HUES6 (cell line): Measurements from ENCODE around the gene CACUL1.

Source experiments
- H3K27ac ChIP-seq: 2 replicates; pipeline ENCODE4 v1.7.0; 2013; ENCODE audit warnings: low read depth, mild to moderate bottlenecking, low read length, inconsistent platforms
- H3K27me3 ChIP-seq: 2 replicates; pipeline ENCODE4 v1.6.1; 2013; ENCODE audit warnings: low read length; ENCODE audit not compliant: control insufficient read depth, insufficient read depth
- H3K36me3 ChIP-seq: 2 replicates; pipeline ENCODE4 v1.6.1; 2013; ENCODE audit warnings: low read length; ENCODE audit not compliant: control insufficient read depth, insufficient read depth
- H3K4me1 ChIP-seq: 2 replicates; pipeline ENCODE4 v1.6.1; 2013; ENCODE audit warnings: low read length; ENCODE audit not compliant: control insufficient read depth, insufficient read depth
- H3K4me3 ChIP-seq: 2 replicates; pipeline ENCODE4 v1.5.1; 2013; ENCODE audit warnings: low read depth, low read length
- H3K9ac ChIP-seq: one replicate; pipeline ENCODE4 v1.6.1; 2013; ENCODE audit warnings: mild to moderate bottlenecking, low read length
- H3K9me3 ChIP-seq: 2 replicates; pipeline ENCODE4 v1.6.1; 2013; ENCODE audit warnings: low read depth, low read length; ENCODE audit not compliant: control insufficient read depth, insufficient read depth

CACUL1 gene

DNA sequence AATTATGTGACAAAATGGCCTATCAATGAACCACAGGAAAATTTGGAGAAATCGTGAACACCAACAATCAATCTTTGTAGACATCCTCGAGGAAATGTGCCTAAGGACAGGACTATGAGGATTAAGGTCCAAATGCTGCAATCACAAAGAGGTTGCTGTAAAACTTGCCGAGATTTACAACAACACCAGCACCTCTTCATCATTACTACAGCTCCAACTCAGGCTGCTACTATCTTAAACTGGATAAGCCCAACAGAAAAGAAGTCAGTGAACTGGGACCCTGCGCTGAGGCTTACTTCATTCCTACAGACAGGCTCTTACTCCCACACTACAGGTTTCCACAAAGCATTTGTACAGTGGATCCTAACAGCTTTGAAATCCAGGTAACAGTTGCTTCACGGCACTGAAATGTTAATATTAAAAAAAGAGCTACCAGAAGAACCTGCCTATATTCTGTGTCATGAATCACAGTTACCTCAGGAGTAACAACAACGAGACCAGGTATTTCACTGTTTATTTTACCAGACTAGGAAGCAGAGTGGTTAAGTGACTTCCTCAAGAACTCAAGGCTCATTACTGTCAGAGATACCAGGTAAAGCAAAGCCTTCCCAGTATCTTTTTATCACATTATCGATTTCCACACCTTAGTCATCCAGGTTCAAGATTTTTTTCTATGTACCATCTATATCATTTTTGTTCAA is 23.9 kb downstream of the CACUL1 start:
- no peak overlapping the region for H3K9ac ChIP-seq
- peaks cover 39% of the 10 kb centered on the region for H3K4me1 ChIP-seq
- H3K27me3 ChIP-seq, result no peaks in the 10 kb centered on the region
- no peak overlapping the region; the same call in 1 of the 2 replicates for H3K27ac ChIP-seq
- no peaks in the 10 kb centered on the region for H3K9me3 ChIP-seq
- H3K4me3 ChIP-seq, result no peak overlapping the region
- H3K36me3 ChIP-seq, result peaks cover 11% of the 10 kb centered on the region; the same call in 1 of the 2 replicates

DNA sequence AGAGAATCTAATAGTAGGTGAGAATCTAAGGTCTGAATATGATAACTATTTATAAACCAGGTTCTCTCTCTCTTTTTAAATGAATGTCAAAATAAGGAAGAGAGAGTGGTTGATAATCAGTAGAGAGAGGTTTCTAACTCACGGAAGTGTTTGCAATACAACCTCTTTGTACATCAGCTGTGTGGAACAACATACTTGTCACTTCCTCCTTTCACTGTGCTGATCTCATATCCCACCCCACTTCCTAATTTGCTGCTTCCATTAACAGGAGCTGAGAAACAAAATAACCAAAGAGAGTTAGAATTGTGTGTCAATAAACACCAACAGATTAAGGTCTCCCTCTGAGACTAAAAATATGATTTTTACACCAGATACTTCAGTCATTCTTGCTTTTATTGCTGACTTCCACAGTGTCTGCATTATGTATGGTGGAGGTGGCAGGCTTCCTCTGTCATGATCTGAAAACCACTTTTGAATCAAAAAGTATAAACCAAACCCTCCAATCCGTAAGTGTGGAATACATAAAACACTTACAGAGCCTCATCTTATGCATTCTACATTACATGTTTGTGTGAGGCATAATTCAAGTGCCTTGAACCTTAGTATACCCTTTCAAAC is 25.0 kb downstream of the CACUL1 start:
- no peak overlapping the region for H3K27ac ChIP-seq
- peaks cover 11% of the 10 kb centered on the region; the same call in 1 of the 2 replicates for H3K36me3 ChIP-seq
- no peaks in the 10 kb centered on the region for H3K27me3 ChIP-seq
- H3K4me1 ChIP-seq, result peaks cover 31% of the 10 kb centered on the region
- no peak overlapping the region for H3K4me3 ChIP-seq
- no peaks in the 10 kb centered on the region for H3K9me3 ChIP-seq
- H3K9ac ChIP-seq, result no peak overlapping the region

DNA sequence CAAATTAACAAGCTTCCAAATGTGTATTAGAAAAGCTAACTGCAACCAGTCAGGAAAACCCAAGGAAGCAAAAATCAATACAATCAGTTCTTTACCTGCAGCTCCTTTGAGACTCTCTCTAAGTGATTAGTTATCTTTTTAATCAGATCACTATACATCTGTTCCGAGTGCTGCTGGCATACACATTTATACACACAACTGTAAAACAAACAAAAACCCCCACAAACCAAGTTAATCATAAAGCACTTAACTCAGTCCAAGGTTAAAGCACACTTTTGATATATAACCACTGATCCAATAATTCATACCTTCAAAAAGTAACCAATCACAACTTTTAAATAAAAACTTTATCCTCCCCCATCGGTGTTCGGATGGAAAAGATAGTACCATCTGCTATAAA is 25.6 kb downstream of the CACUL1 start:
- Histone ChIP-seq H3K9me3 (no peaks in the 10 kb centered on the region), H3K4me1 (peaks cover 31% of the 10 kb centered on the region), H3K27me3 (no peaks in the 10 kb centered on the region), H3K27ac (no peak overlapping the region), H3K4me3 (no peak overlapping the region), H3K9ac (no peak overlapping the region), H3K36me3 (peaks cover 11% of the 10 kb centered on the region; the same call in 1 of the 2 replicates)

DNA sequence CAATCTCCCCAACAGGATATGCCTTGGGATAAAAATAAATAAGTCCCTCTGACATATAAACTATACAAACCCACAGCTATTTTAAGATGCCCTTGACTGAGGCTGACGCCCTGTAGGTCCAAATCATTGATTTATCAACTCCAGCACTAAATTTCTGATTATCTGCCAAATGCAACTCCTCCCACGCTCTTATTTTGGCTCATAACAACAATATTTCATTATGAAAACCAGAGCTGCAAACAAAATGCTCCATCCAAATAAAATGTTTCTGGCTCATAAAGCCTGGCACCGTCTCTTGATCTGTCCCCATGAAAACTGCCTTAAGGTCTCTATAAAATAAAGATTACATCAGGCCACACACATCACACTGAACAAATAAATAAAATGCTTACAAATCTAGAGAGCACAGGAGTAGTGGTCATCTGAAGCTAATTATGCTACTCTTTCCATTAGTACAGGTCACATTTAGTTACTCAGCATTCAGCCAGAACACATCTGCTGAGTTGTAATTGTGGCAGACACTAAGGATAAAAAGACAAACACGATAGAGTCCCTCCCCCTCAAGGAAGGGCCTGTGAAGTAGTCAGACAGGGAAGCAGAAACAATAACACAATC is 28.8 kb downstream of the CACUL1 start:
- Histone ChIP-seq H3K27me3 (no peaks in the 10 kb centered on the region), H3K4me1 (peaks cover 5% of the 10 kb centered on the region; the same call in 1 of the 2 replicates), H3K4me3 (no peak overlapping the region), H3K9ac (no peak overlapping the region), H3K36me3 (peaks cover 11% of the 10 kb centered on the region; the same call in 1 of the 2 replicates), H3K27ac (no peak overlapping the region), H3K9me3 (no peaks in the 10 kb centered on the region)

DNA sequence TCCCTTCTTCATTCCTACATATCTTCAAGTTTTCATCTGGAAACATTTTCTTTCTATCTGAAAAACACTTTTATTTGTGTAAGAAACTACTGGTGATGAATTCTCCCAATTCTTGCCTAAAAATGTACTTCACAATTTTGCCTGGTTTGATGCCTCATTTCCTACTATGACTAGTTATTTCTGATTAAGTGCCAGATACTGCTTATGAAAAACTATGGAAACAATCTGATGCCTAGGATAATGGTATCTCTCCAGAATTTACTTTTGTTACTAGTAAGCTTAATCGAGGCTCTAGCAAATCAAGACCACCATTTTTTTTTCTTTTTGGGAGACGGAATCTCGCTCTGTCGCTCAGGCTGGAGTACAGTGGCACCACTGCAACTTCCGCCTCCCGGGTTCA is 31.3 kb downstream of the CACUL1 start:
- H3K9ac ChIP-seq, result no peak overlapping the region
- no peaks in the 10 kb centered on the region for H3K9me3 ChIP-seq
- H3K36me3 ChIP-seq, result 0 out of 2 replicates have a peak, but pooled peaks cover 4% of the 10 kb centered on the region
- H3K27me3 ChIP-seq, result no peaks in the 10 kb centered on the region
- H3K4me1 ChIP-seq, result no peaks in the 10 kb centered on the region
- no peak overlapping the region for H3K4me3 ChIP-seq
- H3K27ac ChIP-seq, result no peak overlapping the region

DNA sequence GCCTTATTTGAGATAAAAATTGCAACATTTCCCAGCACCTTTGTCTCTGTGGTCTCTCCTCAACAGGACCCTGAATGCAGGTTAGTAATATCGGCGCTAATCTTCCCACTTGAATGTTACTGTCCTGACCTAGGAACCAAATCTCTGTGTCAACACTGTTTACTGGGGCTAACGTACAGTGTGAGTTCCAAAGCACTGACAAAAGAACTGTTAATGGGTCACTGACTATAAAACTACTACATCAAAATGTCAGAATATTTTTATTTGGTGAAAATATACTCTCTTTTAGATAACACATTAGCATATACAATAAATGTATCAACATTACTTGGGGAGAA is 33.3 kb downstream of the CACUL1 start:
- Histone ChIP-seq H3K4me3 (no peak overlapping the region), H3K4me1 (no peaks in the 10 kb centered on the region), H3K9ac (no peak overlapping the region), H3K36me3 (peaks cover 6% of the 10 kb centered on the region), H3K27ac (no peak overlapping the region), H3K9me3 (no peaks in the 10 kb centered on the region), H3K27me3 (no peaks in the 10 kb centered on the region)

DNA sequence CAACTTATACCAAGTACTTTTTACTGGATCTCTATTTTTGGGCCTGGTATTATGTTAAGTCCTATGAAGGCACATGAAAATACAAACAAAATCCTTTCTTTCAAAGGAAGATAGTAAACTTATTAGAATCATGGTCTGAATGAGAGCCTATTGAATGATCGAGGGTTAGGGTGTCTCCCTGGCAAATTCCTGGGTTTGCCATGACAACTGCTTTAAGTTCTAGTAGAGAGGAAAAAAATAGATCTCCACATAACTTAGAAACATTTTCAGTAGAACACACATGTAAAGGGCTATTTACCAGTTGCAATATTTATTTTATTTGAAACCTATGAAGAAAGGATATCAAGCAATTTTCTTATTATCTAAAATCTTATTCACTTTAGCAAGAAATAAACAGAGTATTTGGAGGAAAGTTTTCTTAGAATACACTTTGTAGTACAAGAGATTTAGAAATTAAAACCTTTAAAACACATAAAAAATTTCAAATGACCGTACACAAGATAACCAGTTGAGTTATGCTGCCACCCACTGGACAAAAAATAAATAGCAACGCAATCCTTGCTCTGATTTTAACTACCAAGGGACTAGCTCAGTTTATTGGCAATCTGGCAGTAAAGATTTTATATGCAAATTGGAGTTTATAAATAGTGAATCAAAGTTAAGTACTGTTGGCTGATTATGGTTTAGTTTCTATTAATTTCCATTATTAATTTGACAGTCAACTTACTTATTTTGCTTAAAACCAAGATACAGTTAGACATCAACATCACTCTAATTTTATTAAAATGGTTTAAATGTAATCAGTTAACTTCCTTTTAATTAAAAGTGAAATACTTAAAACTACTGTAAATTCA is 33.9 kb downstream of the CACUL1 start:
- Histone ChIP-seq H3K4me3 (no peak overlapping the region), H3K27ac (no peak overlapping the region), H3K27me3 (no peaks in the 10 kb centered on the region), H3K36me3 (peaks cover 8% of the 10 kb centered on the region), H3K9me3 (no peaks in the 10 kb centered on the region), H3K9ac (no peak overlapping the region), H3K4me1 (no peaks in the 10 kb centered on the region)

DNA sequence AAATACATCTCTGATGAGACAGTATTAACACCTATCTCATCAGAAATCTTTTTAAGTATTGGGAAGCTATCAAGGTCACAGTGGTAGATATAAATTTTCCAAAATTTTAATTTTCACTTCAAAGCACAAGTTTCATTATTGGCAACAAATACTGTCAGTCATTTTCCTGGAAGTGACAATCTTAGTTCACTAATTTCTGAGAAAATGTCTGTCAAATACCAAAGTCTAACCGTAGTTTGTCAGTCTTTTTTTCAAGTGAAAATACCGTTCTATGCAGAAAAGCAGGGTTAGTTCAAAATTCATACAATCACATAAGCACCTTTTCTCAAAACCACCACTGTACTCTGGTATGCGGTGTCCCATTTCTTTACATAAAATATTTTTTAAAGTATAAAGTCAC is 40.4 kb downstream of the CACUL1 start:
- Histone ChIP-seq H3K4me1 (no peaks in the 10 kb centered on the region), H3K36me3 (peaks cover 12% of the 10 kb centered on the region), H3K4me3 (no peak overlapping the region), H3K27ac (no peak overlapping the region), H3K27me3 (no peaks in the 10 kb centered on the region), H3K9me3 (no peaks in the 10 kb centered on the region), H3K9ac (no peak overlapping the region)

DNA sequence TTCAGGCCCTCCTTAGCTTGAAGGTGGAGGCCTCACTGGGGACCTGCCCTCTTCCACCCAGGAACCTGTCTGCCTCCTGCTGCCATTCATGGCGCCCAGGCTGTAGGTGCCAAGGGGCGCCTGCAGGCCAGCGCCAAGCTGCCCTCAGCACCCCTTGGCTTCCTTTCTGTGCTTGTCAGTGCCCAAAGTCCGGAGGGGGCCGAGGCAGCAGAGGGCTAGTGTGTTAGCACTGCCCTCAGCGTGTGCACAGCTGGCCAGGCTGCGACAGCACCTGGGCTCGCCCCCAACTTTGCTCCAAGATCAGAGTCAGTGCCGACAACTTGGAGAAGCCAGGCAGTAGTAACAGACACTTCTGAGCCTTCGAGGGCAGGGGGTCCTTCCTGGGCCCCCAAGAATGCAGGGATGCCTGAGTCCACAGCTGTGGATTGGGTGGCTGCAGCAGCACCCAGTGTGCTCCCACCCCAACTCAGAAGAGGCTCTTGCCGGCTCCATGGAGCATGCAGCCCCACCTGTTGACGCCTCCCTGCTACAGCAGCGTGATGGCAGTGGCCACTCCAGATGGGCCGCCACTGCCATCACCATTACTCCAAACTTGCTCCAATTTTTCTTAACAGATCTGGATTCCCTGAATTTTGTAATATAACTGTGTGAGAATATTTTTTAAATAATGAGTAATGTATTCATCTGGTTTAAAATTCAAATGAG is 41.7 kb downstream of the CACUL1 start:
- peaks cover 12% of the 10 kb centered on the region for H3K36me3 ChIP-seq
- H3K27ac ChIP-seq, result no peak overlapping the region
- no peak overlapping the region for H3K4me3 ChIP-seq
- H3K9ac ChIP-seq, result no peak overlapping the region
- no peaks in the 10 kb centered on the region for H3K9me3 ChIP-seq
- H3K27me3 ChIP-seq, result no peaks in the 10 kb centered on the region
- H3K4me1 ChIP-seq, result no peaks in the 10 kb centered on the region

DNA sequence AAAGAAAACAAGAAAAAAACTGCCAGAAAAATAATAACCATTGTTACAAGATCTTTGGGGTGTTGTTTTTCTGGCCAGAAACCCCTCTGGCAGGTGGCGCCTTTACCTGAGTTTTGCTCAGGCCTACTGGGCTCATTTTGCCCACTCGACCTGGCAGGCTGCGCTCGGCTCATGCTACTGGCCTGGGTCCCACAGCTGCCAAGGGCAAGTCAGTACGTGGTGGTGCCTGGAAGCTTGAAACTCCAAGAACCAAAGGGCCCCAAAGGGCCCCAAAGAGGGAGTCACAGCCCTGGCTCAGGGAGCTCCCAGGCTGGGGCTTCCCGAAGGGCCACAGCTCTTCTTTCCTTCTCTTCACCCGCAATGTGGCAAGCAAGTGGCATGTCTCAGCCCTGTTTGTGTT is 42.7 kb downstream of the CACUL1 start:
- Histone ChIP-seq H3K9me3 (no peaks in the 10 kb centered on the region), H3K9ac (no peak overlapping the region), H3K27me3 (no peaks in the 10 kb centered on the region), H3K36me3 (peaks cover 7% of the 10 kb centered on the region), H3K4me1 (no peaks in the 10 kb centered on the region), H3K4me3 (no peak overlapping the region), H3K27ac (no peak overlapping the region)
